HCT116 (cell line): ENCODE results near the gene ALDH5A1. TPM values are rescaled to one million over a fixed set of nuclear protein-coding genes. Genes with fewer than 3 reads are reported as not detected.

ENCODE experiments used
- ATAC-seq: fragments of 200-7000 bp; cut with Tn5 transposase; 2 replicates; pipeline ENCODE4 v1.9.1; 2020; ENCODE audit warnings: mild to moderate bottlenecking, moderate library complexity
- BruUV-seq: library from RNA; stranded (reverse); fragments of 400-500 nt; replicated peaks from 2 replicates; lab custom pipeline; 2021; lab: Mats Ljungman, UMichigan
- CTCF ChIA-PET: fragments of 300-600 bp; sonication (Branson Sonifier 250); formaldehyde crosslinking; loops from one replicate; lab custom pipeline; 2021; ENCODE audit warnings: antibody characterized with exemption; lab: Charles Lee
- POLR2A ChIA-PET: fragments of 300-600, 350-600 bp; sonication (Branson Sonifier 250); formaldehyde crosslinking; loops from one replicate; lab custom pipeline; 2021; ENCODE audit warnings: antibody characterized with exemption; lab: Charles Lee
- RAD21 ChIA-PET, 2 experiments: fragments of 300-600 bp; sonication (Branson Sonifier 250); formaldehyde crosslinking; loops; one replicate each; lab custom pipeline; 2023; ENCODE audit warnings: low total read pairs in 2 of 2; ENCODE audit not compliant: uncharacterized antibody in 2 of 2, unreplicated experiment in 2 of 2, low non-redundant PET in 1 of 2; lab: Charles Lee
- DNase-seq: peaks from one replicate; pipeline ENCODE4 v3.0.0-alpha.2; 2010; ENCODE audit warnings: low read depth, low spot score
- H2AFZ ChIP-seq: fragments of 200-600 bp; shearing (Covaris generic), sonication (generic); 2 replicates; pipeline ENCODE4 v1.6.1; 2017; ENCODE audit warnings: low read depth, mixed run types, mixed read lengths, antibody characterized with exemption, low read length; ENCODE audit not compliant: poor library complexity, severe bottlenecking
- H3K27ac ChIP-seq: 2 replicates; pipeline ENCODE4 v1.5.1; 2012; ENCODE audit warnings: low read depth, low read length
- H3K27me3 ChIP-seq: fragments of 200-600 bp; sonication (generic); 2 replicates; pipeline ENCODE4 v1.6.1; 2016; ENCODE audit warnings: mixed run types, low read length, mixed read lengths; ENCODE audit not compliant: insufficient read depth
- H3K36me3 ChIP-seq, 2 experiments: fragments of 200-500 bp in 1 of 2; fragments of 200-600 bp in 1 of 2; sonication (Bioruptor generic) in 1 of 2; sonication (generic) in 1 of 2; 2 replicates each; pipeline versions ENCODE4 v1.5.1 to v1.6.1; 2014 to 2016; ENCODE audit warnings: low read length in 2 of 2, inconsistent platforms in 1 of 2, mixed read lengths in 1 of 2, mixed run types in 1 of 2; ENCODE audit not compliant: insufficient read depth in 2 of 2, control insufficient read depth in 1 of 2
- H3K4me1 ChIP-seq, 2 experiments: fragments of 200-600 bp in 1 of 2; sonication (generic) in 1 of 2; 2 replicates each; pipeline versions ENCODE4 v1.5.1 to v1.6.1; 2012 to 2017; ENCODE audit warnings: low read length in 2 of 2, inconsistent platforms in 1 of 2, mild to moderate bottlenecking in 1 of 2, mixed read lengths in 1 of 2, mixed run types in 1 of 2, moderate library complexity in 1 of 2; ENCODE audit not compliant: insufficient read depth in 2 of 2, control insufficient read depth in 1 of 2
- H3K4me2 ChIP-seq: fragments of 200-600 bp; sonication (generic); 2 replicates; pipeline ENCODE4 v1.6.1; 2017; ENCODE audit warnings: mixed run types, low read length, mixed read lengths
- H3K4me3 ChIP-seq, 2 experiments: fragments of 200-600 bp in 1 of 2; sonication (generic) in 1 of 2; replicated peaks in 1 of 2; 2 replicates each; pipeline ENCODE4 v1.5.1; 2011 to 2016; ENCODE audit warnings: low read length in 2 of 2, control low read depth in 1 of 2, low read depth in 1 of 2, mild to moderate bottlenecking in 1 of 2, mixed read lengths in 1 of 2, mixed run types in 1 of 2
- H3K79me2 ChIP-seq: fragments of 200-600 bp; sonication (generic); 2 replicates; pipeline ENCODE4 v1.6.1; 2017; ENCODE audit warnings: mild to moderate bottlenecking, mixed run types, low read length, moderate library complexity, mixed read lengths; ENCODE audit not compliant: insufficient read depth
- H3K9ac ChIP-seq: fragments of 200-600 bp; sonication (generic); 2 replicates; pipeline ENCODE4 v1.6.1; 2016; ENCODE audit warnings: low read length, mixed read lengths
- H3K9me2 ChIP-seq: fragments of 200-600 bp; sonication (generic), shearing (Covaris generic); 2 replicates; pipeline ENCODE4 v1.6.1; 2017; ENCODE audit warnings: mixed run types, mild to moderate bottlenecking, moderate library complexity; ENCODE audit not compliant: insufficient read depth
- H3K9me3 ChIP-seq, 2 experiments: fragments of 200-500 bp in 1 of 2; fragments of 200-600 bp in 1 of 2; sonication (Bioruptor generic) in 1 of 2; sonication (generic) in 1 of 2; 2 replicates each; pipeline ENCODE4 v1.6.1; 2014 to 2017; ENCODE audit warnings: low read length in 2 of 2, mixed read lengths in 2 of 2, inconsistent platforms in 1 of 2, low read depth in 1 of 2, mild to moderate bottlenecking in 1 of 2, mixed run types in 1 of 2, moderate library complexity in 1 of 2; ENCODE audit not compliant: control insufficient read depth in 1 of 2, insufficient read depth in 1 of 2
- H4K20me1 ChIP-seq: fragments of 200-600 bp; sonication (generic), shearing (Covaris generic); 2 replicates; pipeline ENCODE4 v1.6.1; 2017; ENCODE audit warnings: mixed run types, mild to moderate bottlenecking, moderate library complexity; ENCODE audit not compliant: insufficient read depth
- CTCF ChIP-seq, 3 experiments: fragments of 200-600 bp in 1 of 3; sonication (generic) in 1 of 3; IDR thresholded peaks in 2 of 3; conservative IDR thresholded peaks in 1 of 3; 2 replicates each; pipeline ENCODE4 v1.5.1; 2012 to 2017; ENCODE audit warnings: low read depth in 2 of 3, low read length in 2 of 3, antibody characterized with exemption in 1 of 3, borderline replicate concordance in 1 of 3, control low read depth in 1 of 3, mild to moderate bottlenecking in 1 of 3, mixed read lengths in 1 of 3, mixed run types in 1 of 3, moderate library complexity in 1 of 3; ENCODE audit not compliant: insufficient read depth in 1 of 3
- RAD21 ChIP-seq: IDR thresholded peaks from 2 replicates; pipeline ENCODE4 v1.6.1; 2012; ENCODE audit warnings: low read depth, mild to moderate bottlenecking
- YY1 ChIP-seq: IDR thresholded peaks from 2 replicates; pipeline ENCODE4 v1.6.1; 2011; ENCODE audit warnings: low read length, low read depth, moderate library complexity, mild to moderate bottlenecking; ENCODE audit not compliant: insufficient replicate concordance; ENCODE audit errors: extremely low read depth
- ZNF274 ChIP-seq: fragments of 200-500 bp; sonication (Bioruptor generic); IDR thresholded peaks from 2 replicates; pipeline ENCODE4 v1.6.1; 2014; ENCODE audit warnings: mild to moderate bottlenecking, low read depth, low read length, inconsistent platforms
- intact Hi-C: fragments of 100-400 bp; cut with micrococcal nuclease; formaldehyde crosslinking; loops from 2 replicates; pipeline ENCODE4 v1.10.0; 2022
- total RNA-seq: library from RNA; stranded (reverse); gene quantifications from one replicate; pipeline ENCODE4 v1.2.1, GENCODE V29; 2021; ENCODE audit not compliant: unreplicated experiment

ALDH5A1 gene
- total RNA-seq, 1 experiment from 2014 or later: 10.0 TPM

- intact Hi-C loops: loop anchor here (1.0 to 10.0 kb wide), 2 partner anchors 90 to 494 kb away; no protein-coding TSS in a partner anchor
- no TSS peak for BruUV-seq
- no peaks in the 10 kb centered on the region for H3K4me1 ChIP-seq
- no peaks in the 10 kb centered on the region for H3K9me2 ChIP-seq
- H3K36me3 ChIP-seq: no peaks in the 10 kb centered on the region
- no peaks in the 10 kb centered on the region for H3K27me3 ChIP-seq
- ChIA-PET POLR2A (no interaction called here), RAD21 (no interaction called here), CTCF (interaction anchor here (0.8 to 1.4 kb wide), 13 partner anchors 9 to 506 kb away, joined by 3 to 9 read pairs (median 4); no protein-coding TSS in a partner anchor)
- H2AFZ ChIP-seq: peak overlapping the region; percentile 28
- no peaks in the 10 kb centered on the region for H4K20me1 ChIP-seq
- DNase-seq: peak; percentile 23
- no peak overlapping the region for H3K9ac ChIP-seq
- no peak overlapping the region for H3K4me3 ChIP-seq
- no peak overlapping the region for H3K27ac ChIP-seq
- no peaks in the 10 kb centered on the region for H3K79me2 ChIP-seq
- peak; percentile 49 for TF ChIP-seq YY1
- no peak for TF ChIP-seq ZNF274
- TF ChIP-seq RAD21: peak; percentile 50
- peak; percentile 50 to 94 (median 85); a peak in 5 of 6 replicates for TF ChIP-seq CTCF (IDR thresholded peaks at IDR 0.05 in 2 of 3, conservative IDR thresholded peaks at IDR 0.05 in 1 of 3; ENCODE audit: borderline replicate concordance in 1 of 3, insufficient read depth in 1 of 3, low read depth in 2 of 3, low read length in 2 of 3)
- peak; percentile 100 for ATAC-seq
- no peak overlapping the region for H3K4me2 ChIP-seq
- H3K9me3 ChIP-seq: no peaks in the 10 kb centered on the region
Observed at GRCh38 chr6:24520929-24521546, 26.3 kb downstream of the ALDH5A1 start.
